Fibroblast of villous mesenchyme (primary cell): ENCODE measurements around the gene IL1RAP. TPM values are rescaled to one million over a fixed set of nuclear protein-coding genes. Genes with fewer than 3 reads are reported as not detected.
A peak's percentile ranks its signal among the peaks of the same experiment; 100 is the strongest.

ENCODE experiments used
- DNase-seq: peaks from one replicate; pipeline ENCODE4 v3.0.0-alpha.2; 2010; ENCODE audit warnings: low read depth
- H3K4me3 ChIP-seq: 2 replicates; pipeline ENCODE4 v1.5.1; 2011; ENCODE audit warnings: low read depth, mild to moderate bottlenecking, low read length
- CTCF ChIP-seq: IDR thresholded peaks from 2 replicates; pipeline ENCODE4 v1.5.1; 2012; ENCODE audit warnings: low read depth, mild to moderate bottlenecking, low read length; ENCODE audit not compliant: insufficient read depth
- total RNA-seq: library from RNA; depleted of rRNA; stranded (reverse); fragments of >200 nt; gene quantifications from 2 replicates; pipeline ENCODE4 v1.2.3, GENCODE V29; 2012

IL1RAP gene
- total RNA-seq, 1 donor, result 28.1 TPM

GRCh38 chr3:190546881-190547510 is 33.1 kb downstream of the IL1RAP start:
- peak; percentile 79 for DNase-seq

DNA sequence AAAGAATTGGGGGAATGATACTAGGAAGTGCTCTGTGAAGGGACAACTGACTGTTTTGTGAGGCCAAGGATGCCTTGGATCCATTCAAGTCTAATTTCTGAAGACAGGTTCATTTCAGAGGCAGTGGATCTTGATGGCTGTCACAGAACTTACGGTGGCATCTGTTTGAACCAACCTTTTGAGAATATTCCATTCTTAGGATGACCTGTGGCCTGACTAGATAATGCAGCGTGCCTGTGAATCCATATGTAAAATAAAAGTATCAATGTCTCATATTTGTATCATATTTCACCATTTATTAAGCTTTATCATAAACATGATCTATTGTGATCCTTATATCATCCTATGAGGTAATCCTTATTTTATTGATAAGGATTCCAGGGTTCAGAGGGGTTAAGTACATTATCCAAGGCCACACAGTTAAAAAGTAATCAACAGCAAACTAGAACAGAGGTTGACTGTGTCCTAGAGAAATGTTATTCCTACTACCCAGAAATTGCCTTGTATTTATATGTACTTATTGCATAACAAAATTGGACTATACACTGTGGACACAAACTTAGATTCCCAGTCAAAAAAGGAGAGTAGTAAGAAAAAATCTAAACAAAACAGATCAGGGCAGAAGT is 34.3 kb downstream of the IL1RAP start:
- H3K4me3 ChIP-seq, result no peak overlapping the region
- TF ChIP-seq CTCF, result no peak
- no peak for DNase-seq

More at GRCh38 chr3:190546881-190547510, 33.1 kb downstream of the IL1RAP start:
- H3K4me3 ChIP-seq, result no peak overlapping the region
- TF ChIP-seq CTCF, result no peak

GRCh38 chr3:190552021-190552420 is 38.1 kb downstream of the IL1RAP start:
- no peak overlapping the region for H3K4me3 ChIP-seq
- no peak for DNase-seq
- no peak for TF ChIP-seq CTCF

GRCh38 chr3:190552969-190553759 is 39.3 kb downstream of the IL1RAP start:
- no peak for TF ChIP-seq CTCF

GRCh38 chr3:190554197-190554596 is 40.3 kb downstream of the IL1RAP start:
- no peak for TF ChIP-seq CTCF
- no peak for DNase-seq
- H3K4me3 ChIP-seq, result no peak overlapping the region

More at GRCh38 chr3:190552969-190553759, 39.3 kb downstream of the IL1RAP start:
- H3K4me3 ChIP-seq, result no peak overlapping the region
- no peak for DNase-seq

DNA sequence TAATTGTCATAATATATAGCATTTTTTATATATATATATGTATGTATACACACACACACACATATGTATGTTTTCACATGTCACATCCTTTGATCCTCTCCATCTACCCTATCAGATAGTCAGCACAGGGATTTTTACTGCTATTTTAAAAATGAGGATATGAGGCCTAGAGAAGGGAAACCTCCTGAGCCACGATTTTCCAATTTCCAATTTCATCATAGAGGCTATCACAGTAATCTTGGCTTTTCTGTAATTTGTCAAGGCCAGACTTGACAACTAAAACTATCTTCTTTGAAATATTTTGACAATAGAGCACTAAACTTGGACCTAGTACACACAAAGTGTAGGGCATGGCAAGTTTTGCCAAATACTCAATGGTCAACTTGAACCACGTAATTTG is 42.5 kb downstream of the IL1RAP start:
- TF ChIP-seq CTCF, result no peak
- DNase-seq, result no peak
- H3K4me3 ChIP-seq, result no peak overlapping the region
